ENCODE measurements around the gene STUM. TPM values are rescaled to one million over a fixed set of nuclear protein-coding genes. Genes with fewer than 3 reads are reported as not detected.

The STUM gene
- polyA plus RNA-seq, 2 of the 4 experiments (the other 2 are of a cell fraction) = not detected

DNA sequence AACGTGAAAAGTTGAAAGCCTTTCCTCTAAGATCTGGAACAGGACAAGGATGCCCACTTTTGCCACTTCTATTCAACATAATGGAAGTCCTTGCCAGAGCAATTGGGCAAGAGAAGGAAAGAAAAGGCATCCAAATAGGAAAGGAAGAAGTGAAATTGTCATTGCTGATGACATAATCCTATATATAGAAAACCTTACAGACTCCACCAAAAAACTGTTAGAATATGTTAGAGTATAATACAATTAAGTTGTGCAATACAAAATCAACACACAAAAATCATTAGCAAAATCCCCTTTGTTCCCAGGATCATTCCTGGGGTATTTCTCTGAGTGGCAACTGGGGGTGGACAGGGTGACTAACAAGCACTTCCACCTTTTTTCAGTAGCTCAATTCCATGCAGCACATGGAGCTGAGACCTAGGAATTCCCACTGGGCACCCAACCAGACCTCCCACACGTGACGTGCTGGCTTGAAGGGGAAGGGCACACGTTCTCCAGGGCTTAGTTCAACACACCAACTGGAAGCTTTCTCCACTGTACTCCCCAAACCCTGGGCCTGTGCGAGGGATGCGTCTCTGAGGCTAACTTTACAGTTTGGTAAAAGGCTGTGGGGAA lies 9.6 kb downstream of the STUM start:
- ATAC-seq (no peak), FAIRE-seq (no peak), DNase-seq (ENCODE audit: low read depth in 1 of 2, low spot score in 1 of 2) (no peak)
- Histone ChIP-seq H3K9me3 (no peaks in the 10 kb centered on the region), H3K4me2 (no peak overlapping the region), H3K27ac (no peak overlapping the region), H3K4me1 (no peaks in the 10 kb centered on the region), H3K4me3 (no peak overlapping the region)
- CTCF ChIA-PET = no interaction called here
- 16% methylated on average over 5 of the region's 6 CpGs for WGBS (ENCODE audit: missing lambda C conversion rate)
- TF ChIP-seq CHD2 (IDR thresholded peaks at IDR 0.05; ENCODE audit: low read length, partially characterized antibody) (no peak), FOXS1 (CRISPR knock-in tag; IDR thresholded peaks at IDR 0.05) (no peak), GATA3 (IDR thresholded peaks at IDR 0.05; ENCODE audit: borderline replicate concordance) (no peak), BHLHE40 (IDR thresholded peaks at IDR 0.05; ENCODE audit: low read depth, low read length) (no peak), JUN (IDR thresholded peaks at IDR 0.05) (no peak), ZC3H11A (IDR thresholded peaks at IDR 0.05) (no peak), ZSCAN20 (CRISPR knock-in tag; IDR thresholded peaks at IDR 0.05) (no peak), MAZ (IDR thresholded peaks at IDR 0.05; ENCODE audit: borderline replicate concordance, low read depth, low read length) (no peak), POLR2A (IDR thresholded peaks at IDR 0.05; ENCODE audit: low read length) (no peak), NR3C1 (IDR thresholded peaks at IDR 0.05) (no peak), HDAC2 (IDR thresholded peaks at IDR 0.05) (no peak)
- TF ChIP-seq, protein P1, sequence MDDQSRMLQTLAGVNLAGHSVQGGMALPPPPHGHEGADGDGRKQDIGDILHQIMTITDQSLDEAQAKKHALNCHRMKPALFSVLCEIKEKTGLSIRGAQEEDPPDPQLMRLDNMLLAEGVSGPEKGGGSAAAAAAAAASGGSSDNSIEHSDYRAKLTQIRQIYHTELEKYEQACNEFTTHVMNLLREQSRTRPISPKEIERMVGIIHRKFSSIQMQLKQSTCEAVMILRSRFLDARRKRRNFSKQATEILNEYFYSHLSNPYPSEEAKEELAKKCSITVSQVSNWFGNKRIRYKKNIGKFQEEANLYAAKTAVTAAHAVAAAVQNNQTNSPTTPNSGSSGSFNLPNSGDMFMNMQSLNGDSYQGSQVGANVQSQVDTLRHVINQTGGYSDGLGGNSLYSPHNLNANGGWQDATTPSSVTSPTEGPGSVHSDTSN (IDR thresholded peaks at IDR 0.05) = no peak
- TF ChIP-seq, protein P2, sequence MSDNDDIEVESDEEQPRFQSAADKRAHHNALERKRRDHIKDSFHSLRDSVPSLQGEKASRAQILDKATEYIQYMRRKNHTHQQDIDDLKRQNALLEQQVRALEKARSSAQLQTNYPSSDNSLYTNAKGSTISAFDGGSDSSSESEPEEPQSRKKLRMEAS (IDR thresholded peaks at IDR 0.05) = no peak
- TF ChIP-seq, protein P3, sequence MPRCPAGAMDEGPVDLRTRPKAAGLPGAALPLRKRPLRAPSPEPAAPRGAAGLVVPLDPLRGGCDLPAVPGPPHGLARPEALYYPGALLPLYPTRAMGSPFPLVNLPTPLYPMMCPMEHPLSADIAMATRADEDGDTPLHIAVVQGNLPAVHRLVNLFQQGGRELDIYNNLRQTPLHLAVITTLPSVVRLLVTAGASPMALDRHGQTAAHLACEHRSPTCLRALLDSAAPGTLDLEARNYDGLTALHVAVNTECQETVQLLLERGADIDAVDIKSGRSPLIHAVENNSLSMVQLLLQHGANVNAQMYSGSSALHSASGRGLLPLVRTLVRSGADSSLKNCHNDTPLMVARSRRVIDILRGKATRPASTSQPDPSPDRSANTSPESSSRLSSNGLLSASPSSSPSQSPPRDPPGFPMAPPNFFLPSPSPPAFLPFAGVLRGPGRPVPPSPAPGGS (IDR thresholded peaks at IDR 0.05) = no peak
- POLR2A ChIA-PET = no interaction called here

DNA sequence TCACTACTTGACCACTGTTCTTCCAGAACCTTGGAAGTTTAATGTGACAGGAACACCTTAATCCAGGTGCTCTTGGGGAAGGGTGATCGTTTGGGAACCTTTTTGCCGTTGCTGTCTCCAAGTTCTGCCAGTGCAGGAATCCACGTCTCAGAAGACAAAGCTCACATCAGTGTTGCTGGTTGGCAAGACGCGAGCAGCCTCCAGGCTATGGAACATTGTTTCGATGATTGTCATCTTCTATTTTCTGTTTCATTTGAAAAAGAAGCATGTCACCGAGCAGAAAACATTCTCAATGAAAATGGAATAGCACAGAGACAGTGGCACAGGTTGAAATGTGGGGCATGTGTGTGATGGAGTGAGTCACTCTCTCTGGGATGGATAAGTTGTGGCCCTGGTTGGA lies 11.7 kb downstream of the STUM start:
- ATAC-seq (no peak), DNase-seq (ENCODE audit: low read depth in 1 of 2, low spot score in 1 of 2) (no peak), FAIRE-seq (no peak)
- no peak overlapping the region for H3K4me3 ChIP-seq
- H3K4me2 ChIP-seq = no peak overlapping the region
- ChIA-PET CTCF (interaction anchor here (1.0 to 3.9 kb wide), 2 partner anchors 10 to 24 kb away, joined by 3 to 17 read pairs; no protein-coding TSS in a partner anchor), POLR2A (no interaction called here)
- WGBS (ENCODE audit: missing lambda C conversion rate) = 49% methylated on average over 7 of the region's 7 CpGs
- no peaks in the 10 kb centered on the region for H3K4me1 ChIP-seq
- TF ChIP-seq JUN (IDR thresholded peaks at IDR 0.05) = no peak
- no peak for TF ChIP-seq RARB (CRISPR knock-in tag; IDR thresholded peaks at IDR 0.05)
- no peak for TF ChIP-seq GATA3 (IDR thresholded peaks at IDR 0.05; ENCODE audit: borderline replicate concordance)
- TF ChIP-seq CHD2 (IDR thresholded peaks at IDR 0.05; ENCODE audit: low read length, partially characterized antibody) = no peak
- TF ChIP-seq RNF2 (IDR thresholded peaks at IDR 0.05; ENCODE audit: borderline replicate concordance, low read depth) = no peak
- no peak for TF ChIP-seq CEBPB (IDR thresholded peaks at IDR 0.05)
- TF ChIP-seq, protein P4, sequence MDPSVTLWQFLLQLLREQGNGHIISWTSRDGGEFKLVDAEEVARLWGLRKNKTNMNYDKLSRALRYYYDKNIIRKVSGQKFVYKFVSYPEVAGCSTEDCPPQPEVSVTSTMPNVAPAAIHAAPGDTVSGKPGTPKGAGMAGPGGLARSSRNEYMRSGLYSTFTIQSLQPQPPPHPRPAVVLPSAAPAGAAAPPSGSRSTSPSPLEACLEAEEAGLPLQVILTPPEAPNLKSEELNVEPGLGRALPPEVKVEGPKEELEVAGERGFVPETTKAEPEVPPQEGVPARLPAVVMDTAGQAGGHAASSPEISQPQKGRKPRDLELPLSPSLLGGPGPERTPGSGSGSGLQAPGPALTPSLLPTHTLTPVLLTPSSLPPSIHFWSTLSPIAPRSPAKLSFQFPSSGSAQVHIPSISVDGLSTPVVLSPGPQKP (IDR thresholded peaks at IDR 0.05; ENCODE audit: low read depth, low read length) = no peak
- no peak for TF ChIP-seq MYC (IDR thresholded peaks at IDR 0.05; ENCODE audit: borderline replicate concordance, low read length)
- H3K27ac ChIP-seq = no peak overlapping the region
- H3K9me3 ChIP-seq = no peaks in the 10 kb centered on the region

DNA sequence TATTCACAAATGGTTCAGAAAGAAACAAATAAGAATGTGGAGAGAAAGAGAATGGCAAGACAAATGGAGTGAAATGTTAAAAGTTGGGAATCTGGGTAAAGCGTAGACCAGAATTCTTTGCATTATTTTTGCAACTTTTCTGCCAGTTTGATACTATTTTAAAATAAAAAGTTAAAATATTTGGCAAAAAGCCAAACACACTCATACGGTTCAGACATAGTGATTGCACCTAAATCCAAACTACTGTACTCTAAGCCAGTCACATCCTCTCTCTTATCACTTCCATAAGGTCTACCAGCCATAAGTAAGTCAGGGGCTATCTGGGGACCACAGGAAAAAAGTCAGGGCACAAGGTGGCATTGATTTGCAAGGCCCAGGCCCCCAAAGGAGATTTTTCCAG lies 14.4 kb downstream of the STUM start:
- POLR2A ChIA-PET = no interaction called here
- ATAC-seq = no peak
- CTCF ChIA-PET = interaction anchor here (1.1 to 3.9 kb wide), 3 partner anchors 12 to 155 kb away, joined by 3 to 17 read pairs (median 8); partner anchors contain the start of genes PARP1 and STUM
- 48% methylated on average over 2 of the region's 2 CpGs for WGBS (ENCODE audit: missing lambda C conversion rate)
- Histone ChIP-seq H3K4me1 (no peaks in the 10 kb centered on the region), H3K4me2 (no peak overlapping the region), H3K27ac (no peak overlapping the region), H3K9me3 (no peaks in the 10 kb centered on the region), H3K4me3 (no peak overlapping the region)
- DNase-seq (ENCODE audit: low read depth in 1 of 2, low spot score in 1 of 2) = no peak
- FAIRE-seq = no peak
- no peak for TF ChIP-seq RFX5 (IDR thresholded peaks at IDR 0.05)
- TF ChIP-seq HOXB5 (CRISPR knock-in tag; IDR thresholded peaks at IDR 0.05) = no peak
- no peak for TF ChIP-seq HOXA7 (CRISPR knock-in tag; IDR thresholded peaks at IDR 0.05)
- TF ChIP-seq NPAS2 (CRISPR knock-in tag; IDR thresholded peaks at IDR 0.05; ENCODE audit: borderline replicate concordance) = no peak
- no peak for TF ChIP-seq TFCP2L1 (CRISPR knock-in tag; IDR thresholded peaks at IDR 0.05)
- no peak for TF ChIP-seq SMC3 (IDR thresholded peaks at IDR 0.05)
- TF ChIP-seq, protein P5, sequence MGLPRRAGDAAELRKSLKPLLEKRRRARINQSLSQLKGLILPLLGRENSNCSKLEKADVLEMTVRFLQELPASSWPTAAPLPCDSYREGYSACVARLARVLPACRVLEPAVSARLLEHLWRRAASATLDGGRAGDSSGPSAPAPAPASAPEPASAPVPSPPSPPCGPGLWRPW (IDR thresholded peaks at IDR 0.05) = no peak
- no peak for TF ChIP-seq EHF (CRISPR knock-in tag; IDR thresholded peaks at IDR 0.05)
- no peak for TF ChIP-seq HDAC2 (IDR thresholded peaks at IDR 0.05)
- TF ChIP-seq RAD21 (conservative IDR thresholded peaks at IDR 0.05 in 1 of 2, IDR thresholded peaks at IDR 0.05 in 1 of 2) = no peak
- TF ChIP-seq, protein P4 (IDR thresholded peaks at IDR 0.05; ENCODE audit: low read depth, low read length) = no peak
- TF ChIP-seq HOXB13 (CRISPR knock-in tag; IDR thresholded peaks at IDR 0.05; ENCODE audit: low read depth) = no peak
- no peak for TF ChIP-seq CHD2 (IDR thresholded peaks at IDR 0.05; ENCODE audit: low read length, partially characterized antibody)
- TF ChIP-seq KDM1A (IDR thresholded peaks at IDR 0.05; ENCODE audit: low read depth) = no peak
- TF ChIP-seq BHLHE40 (IDR thresholded peaks at IDR 0.05; ENCODE audit: low read depth, low read length) = no peak
- TF ChIP-seq MAZ (IDR thresholded peaks at IDR 0.05; ENCODE audit: borderline replicate concordance, low read depth, low read length) = no peak

All from A549 (cell line).